GM03348 (cell line): ENCODE results near the gene ITGB3.
"Not testable (repeated sequence)": the region's sequence is repeated elsewhere in the genome, so short reads cannot be mapped to it uniquely, and the experiment has no call there.

ENCODE experiments used
- DNase-seq: peaks from one replicate; pipeline ENCODE4 v3.0.0; 2012; ENCODE audit warnings: low spot score

The ITGB3 gene

GRCh38 chr17:47223007-47223406 lies 30.6 kb upstream of the ITGB3 start:
- no peak for DNase-seq

DNA sequence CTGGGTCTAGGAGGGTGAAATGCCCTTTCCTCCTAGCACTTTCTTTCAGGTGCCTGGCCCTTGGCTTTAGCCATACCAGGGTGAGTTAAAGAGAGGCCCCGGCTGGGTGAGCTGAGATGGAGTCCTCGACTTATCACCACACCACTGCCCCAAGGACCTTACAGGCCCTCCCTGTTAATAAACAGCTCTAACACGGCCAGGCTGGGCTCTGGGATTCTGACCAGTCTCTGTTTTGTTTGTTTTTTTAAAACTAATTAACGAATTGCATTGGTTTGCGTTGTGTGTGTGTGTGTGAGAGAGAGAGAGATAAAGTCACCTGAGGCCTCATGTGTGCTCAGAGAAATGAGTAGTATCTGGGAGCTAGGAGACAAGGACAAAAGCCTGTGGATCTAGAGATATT lies 30.2 kb upstream of the ITGB3 start:
- DNase-seq: no peak

DNA sequence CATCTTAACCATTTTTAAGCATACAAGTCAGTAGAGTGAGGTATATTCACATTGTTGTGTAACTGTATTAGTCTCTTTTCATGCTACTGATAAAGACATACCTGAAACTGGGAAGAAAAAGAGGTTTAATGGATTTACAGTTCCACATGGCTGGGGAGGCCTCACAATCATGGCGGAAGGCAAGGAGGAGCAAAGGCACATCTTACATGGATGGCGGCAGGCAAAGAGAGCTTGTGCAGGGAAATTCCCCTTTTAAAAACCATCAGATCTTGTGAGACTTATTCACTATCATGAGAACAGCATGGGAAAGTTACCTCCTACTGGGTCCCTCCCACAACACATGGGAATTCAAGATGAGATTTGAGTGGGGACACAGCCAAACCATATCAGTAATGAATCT lies 29.6 kb upstream of the ITGB3 start:
- DNase-seq: not testable (repeated sequence)

DNA sequence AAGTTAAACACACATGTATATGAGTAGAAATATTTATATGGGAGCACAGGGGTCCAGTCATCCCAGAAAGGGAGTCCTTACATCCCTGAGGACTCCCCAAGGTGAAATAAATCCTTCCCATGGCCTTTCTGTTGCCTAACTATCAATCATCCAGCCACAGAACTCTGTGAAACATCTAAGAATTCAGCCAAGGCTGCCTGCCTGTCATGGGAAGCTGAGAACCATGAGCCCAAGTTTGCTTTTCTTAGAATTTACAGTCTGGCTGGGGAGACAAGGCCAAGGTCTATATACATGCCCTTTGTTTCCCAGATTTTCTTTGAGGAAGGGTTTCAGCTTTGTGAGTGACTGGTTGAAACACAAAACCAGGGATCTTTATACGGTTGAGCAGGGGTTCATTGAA lies 28.7 kb upstream of the ITGB3 start:
- no peak for DNase-seq

DNA sequence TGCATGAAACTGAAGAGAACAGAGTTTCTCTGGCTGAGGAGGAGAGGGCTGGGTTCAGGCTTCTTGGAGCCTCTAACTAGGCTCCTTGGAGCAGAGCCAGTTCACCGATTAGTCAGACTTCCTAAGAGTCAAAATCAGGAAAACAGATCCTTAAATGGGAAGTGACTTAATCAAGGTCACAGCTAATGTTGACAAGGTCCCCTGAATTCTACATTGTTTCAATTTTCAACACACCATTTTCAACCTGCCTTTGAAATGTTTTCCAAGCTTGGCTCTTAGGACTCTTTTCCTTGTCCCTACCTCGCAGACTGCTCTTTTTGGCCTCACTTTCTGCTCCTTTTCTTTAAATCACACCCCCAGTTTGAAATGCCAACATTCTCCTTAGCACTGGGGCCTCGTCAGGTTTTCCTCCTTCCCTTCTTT lies 28.2 kb upstream of the ITGB3 start:
- peak; percentile 75 for DNase-seq

- DNase-seq: no peak
Observed at GRCh38 chr17:47225911-47226688, 27.5 kb upstream of the ITGB3 start.

GRCh38 chr17:47227862-47228261 lies 25.8 kb upstream of the ITGB3 start:
- DNase-seq: no peak

DNA sequence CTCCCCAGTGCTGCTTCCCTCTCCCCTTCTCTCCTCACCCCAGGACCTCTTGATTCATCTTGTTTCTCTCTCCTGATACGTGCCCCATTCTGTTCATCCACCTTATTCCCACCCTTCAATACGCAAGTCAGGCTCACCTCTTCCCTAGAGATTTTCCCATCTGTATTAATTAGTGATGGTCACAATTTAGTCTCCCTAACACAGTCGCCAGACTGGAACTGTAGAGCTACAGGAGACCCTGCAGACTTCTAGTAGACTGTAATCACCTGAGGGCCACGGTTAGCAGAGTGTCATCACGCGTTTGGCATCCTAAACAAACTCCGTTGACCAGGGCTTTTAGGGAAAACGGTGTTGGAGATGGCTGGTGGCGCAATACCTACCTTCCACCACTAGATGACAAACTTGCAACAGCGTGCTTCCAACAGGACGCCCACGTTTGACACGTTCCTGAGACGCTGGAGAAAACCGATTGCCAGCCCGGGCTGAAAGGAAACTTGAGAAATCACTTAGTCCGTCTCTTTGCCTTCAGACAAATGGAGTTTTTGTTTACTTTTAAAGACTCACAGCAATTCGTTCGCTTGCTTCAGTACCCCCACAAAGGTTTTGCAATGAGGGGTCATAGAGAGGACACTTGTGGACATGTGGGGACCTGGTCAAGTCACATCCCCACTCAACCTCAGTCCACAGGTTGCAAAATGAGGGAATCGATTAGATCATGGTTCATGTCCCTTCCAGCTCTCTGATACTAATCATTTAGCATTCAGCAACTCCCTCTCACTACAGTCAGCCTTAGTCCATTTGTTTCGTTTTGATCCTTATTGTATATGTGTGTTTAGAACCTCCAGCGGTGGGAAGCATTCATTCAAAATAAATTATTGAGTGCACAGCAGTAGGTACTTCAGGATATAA lies 23.8 kb upstream of the ITGB3 start:
- peak; percentile 88 for DNase-seq

GRCh38 chr17:47230864-47231263 lies 22.8 kb upstream of the ITGB3 start:
- no peak for DNase-seq

GRCh38 chr17:47231334-47231733 lies 22.3 kb upstream of the ITGB3 start:
- no peak for DNase-seq

DNA sequence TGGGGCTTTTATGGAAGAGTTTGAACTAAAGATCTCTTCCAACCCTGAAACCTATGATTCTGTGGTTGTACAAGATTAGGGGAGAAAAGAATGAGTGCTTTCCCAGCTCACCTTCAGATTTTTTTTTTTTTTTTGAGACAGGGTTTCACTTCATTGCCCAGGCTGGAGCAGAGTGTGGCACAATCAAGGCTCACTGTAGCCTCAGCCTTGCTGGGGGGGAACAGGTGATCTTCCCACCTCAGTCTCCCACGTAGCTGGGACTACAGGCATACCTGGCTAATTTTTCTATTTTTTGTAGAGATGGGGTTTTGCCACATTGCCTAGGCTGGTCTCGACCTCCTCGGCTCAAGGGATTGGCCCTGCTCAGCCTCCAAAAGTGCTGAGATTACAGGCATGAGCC lies 21.8 kb upstream of the ITGB3 start:
- DNase-seq: no peak

DNA sequence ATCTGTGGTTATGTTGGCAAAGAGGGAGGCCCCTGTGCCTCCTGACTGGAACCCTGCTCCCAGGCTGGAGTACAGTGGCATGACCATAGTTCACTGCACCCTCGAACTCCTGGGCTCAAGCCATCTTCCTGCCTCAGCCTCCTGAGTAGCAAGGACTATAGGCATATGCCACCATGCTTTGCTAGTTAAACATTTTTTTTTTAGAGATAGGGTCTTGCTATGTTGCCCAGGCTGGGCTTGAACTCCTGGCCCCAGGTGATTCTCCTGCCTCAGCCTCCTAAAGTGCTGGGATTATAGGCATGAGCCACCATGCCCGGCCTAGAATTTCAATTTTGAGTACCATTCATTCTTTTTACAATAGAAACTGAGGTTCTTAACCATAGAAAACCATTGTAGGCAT lies 21.2 kb upstream of the ITGB3 start:
- DNase-seq: no peak

DNA sequence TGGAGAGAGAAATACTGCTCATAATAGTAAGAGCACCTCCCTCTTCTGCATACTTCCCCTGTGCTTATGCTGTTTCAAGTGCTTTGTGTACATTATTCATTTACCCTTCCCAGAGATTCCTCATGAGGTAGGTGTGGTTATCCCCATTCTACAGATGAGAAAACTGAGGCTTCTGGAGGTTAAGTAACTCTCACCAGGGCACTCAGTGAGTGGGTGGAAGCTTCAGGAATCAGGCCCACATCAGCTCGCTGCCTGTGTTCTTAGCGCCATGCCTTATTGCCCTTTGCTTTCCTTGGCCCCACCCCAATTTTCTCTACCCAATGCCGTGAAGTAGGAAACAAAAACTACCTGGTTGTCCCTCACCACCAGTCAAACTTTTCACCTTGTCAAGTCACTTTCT lies 18.1 kb upstream of the ITGB3 start:
- no peak for DNase-seq

GRCh38 chr17:47235923-47236322 lies 17.7 kb upstream of the ITGB3 start:
- no peak for DNase-seq

DNA sequence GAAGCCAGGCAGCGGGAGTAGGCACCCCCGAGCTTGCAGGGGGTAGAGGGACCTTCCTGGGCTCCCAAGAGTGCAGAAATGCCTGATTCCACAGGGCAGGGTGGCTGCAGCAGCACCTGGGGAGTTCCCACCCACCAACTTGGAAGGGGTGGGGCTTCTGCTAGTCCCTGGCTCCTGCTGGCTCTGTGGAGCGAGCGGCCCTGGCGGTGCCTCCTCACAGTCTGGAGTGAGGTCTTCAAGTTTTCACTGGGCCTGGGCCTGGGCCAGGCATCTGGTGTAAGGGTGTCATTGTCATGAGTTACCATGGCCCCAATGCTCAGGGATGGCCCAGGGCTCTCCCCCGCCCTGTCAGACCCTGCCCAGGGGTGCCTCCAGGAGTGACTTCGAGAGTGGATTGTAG lies 15.8 kb upstream of the ITGB3 start:
- DNase-seq: no peak

DNA sequence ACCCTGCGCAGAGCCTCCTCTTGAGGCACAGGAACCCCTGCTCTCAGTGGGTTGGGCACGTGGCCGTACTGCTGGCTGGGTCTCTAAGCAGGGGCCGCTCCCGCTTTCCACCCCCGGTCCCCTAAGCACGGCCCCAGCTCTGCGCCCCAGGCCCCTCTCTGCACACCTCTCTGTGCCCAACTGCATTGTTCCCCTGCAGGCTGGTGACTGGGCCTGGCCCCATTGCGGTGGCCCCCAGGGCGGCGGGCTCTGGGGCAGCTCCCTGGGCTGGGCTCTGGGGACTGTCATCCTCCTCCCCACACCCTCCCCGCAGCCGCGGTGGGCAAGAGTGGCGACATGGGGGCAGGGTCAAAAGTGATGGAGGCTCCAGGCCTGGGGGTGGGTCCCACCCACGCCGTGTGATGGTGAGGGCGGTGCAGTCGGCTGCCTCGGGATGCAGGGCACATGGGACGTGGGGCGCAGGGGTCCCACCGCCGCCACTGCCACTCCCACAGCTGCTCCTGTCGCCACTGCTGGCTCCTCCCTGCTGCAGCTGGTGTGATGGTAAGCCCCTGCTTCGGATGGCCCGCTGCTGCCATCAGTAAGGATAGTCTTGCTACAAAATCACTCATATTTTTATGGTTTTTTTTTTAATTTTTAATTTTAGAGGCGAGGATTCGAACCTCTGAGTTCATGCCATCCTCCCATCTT lies 15.2 kb upstream of the ITGB3 start:
- no peak for DNase-seq

DNA sequence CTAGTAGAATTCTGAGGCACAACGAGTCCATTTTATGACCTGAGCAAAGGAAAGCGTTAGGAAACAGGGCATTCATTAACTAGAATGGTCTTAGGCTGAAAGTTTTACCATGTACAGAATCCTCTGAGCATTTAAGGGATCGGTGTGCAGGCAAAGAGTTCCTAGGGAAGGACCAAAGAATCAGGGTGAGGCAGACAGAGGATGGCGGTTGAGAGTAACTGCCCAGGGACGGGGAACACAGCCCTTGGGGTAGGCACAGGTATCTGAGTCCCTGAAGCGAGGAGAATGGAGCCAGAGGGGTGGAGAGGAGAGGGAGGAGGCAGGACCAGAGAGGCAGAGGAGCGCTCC lies 14.0 kb upstream of the ITGB3 start:
- no peak for DNase-seq

DNA sequence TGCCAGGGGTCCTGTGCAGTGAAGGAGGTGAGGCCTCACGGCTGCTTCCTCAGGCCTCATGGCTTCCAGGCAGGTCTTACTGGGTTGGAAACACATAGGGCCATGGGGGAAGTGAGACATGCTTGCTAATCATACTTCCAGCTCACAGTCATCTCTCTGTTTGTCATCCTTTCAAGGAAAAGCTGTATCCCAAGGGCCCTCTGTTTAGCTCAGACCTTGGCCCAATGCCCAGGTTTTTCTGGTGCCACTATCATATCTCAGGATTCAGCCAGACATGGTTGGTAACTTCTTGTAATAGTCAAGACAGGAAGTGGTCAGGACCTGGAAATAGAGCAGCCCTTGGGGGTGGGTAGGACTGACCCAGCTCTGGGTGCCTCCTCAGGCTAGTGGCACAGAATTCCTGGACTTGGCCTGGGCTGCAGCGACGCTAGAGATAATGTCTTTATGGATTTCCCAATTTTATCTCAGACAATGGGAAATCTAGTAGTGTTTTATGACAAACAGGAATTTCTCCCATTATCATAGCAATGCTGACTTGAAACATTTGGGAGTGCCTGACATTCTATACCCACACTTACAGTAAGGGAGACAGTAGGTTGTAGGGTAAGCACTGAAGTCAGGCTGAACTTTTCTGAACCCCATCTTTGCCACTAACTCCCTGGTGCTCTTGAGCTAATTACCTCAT lies 13.5 kb upstream of the ITGB3 start:
- peak; percentile 86 for DNase-seq

DNA sequence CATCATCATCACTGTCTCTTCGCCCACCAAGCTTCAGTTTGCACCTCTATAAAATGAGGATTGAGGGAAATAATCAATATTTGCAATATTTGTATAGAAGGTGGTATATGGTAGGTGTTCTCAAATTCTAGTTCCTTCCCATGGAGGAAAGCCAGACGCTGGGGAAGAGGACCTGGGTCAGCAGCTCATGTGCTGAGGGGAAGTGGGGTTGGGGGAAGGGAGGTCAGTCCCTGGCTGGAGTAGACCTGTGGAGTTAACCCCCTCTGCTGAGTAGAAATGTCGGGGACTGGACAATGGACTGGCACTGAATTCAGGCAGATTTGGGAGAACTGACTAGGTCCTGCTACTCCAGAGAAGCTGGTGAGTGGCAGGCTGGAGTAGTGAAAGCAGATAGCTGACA lies 12.8 kb upstream of the ITGB3 start:
- no peak for DNase-seq

DNA sequence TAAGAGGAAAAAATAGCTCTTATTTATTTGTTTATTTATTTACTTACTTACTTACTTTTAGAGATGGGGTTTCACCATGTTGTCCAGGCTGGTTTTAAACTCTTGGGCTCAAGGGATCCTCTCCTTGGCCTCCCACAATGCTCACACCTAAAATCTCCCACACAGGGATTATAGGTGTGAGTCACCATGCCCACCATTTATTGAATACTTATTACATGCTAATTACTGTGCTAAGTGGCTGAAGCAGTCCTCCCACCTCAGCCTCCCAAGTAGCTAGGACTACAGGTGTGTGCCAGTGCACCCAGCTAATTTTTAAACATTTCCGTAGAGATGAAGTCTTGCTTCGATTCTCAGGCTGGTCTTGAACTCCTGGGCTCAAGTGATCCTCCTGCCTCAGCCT lies 11.0 kb upstream of the ITGB3 start:
- no peak for DNase-seq

DNA sequence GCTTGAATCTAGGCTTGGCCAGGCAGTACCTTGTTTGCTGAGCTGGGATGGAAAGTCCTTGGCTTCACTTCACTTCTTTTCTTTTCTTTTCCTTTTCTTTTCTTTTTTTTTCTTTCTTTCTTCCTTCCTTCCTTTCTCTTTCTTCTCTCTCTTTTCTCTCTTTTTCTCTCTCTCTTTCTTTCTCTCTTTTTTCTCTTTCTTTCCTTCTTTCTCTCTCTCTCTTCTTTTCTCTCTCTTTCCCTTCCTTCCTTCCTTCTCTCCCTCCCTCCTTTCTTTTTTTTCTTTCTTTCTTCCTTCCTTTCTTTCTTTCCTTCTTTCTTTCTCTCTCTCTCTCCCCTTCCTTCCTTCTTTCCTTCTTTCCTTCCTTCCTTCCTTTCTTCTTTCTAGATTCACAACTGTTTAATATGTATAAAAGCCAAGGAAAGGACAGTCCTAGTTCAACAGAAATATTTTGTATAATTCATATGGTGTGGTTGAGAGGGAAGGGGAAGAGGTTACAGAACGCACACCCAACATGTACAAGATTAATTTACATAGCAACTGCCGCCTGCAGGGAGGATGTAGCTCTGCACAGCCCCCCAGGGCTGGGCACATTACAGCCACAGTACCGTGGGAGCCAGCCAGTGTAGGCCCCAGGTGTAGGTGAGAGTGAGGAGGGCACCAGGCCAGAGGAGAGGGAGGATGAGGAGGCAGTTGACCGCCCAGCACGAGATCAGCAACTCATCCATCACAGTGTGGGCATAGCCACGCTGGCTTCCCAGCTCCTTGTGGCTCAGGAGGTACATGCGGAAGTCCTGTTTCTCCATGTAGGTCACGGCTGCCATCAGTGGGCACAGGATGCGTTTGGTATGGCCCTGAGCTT lies 9.7 kb upstream of the ITGB3 start:
- DNase-seq: no peak
